ENCODE results near the gene PHACTR3. TPM values are rescaled to one million over a fixed set of nuclear protein-coding genes. Genes with fewer than 3 reads are reported as not detected.

The PHACTR3 gene
- total and polyA plus RNA-seq, 10 donors: 1.4 to 15.0 (median 8.6) TPM

DNA sequence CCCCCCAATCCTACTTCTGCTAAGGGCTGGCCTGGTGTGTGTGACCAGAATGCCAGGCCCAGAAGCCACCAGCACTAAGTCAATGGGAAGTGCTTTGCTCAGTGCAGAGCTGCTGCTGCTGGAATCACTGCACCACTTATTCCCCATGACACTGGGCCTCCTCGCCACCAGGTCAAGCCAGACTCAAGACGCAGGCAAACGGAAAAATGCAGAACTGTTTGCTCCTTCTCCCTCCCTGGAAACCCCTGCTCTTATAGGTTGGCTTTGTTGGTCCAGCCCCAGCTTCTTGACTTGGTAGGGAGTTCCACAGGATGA is 121.9 kb downstream of the PHACTR3 start:
- no peak for DNase-seq
- WGBS, 5 donors: 59 to 77% (median 67%) methylated on average over 3 of the region's 3 CpGs
- H3K27ac ChIP-seq: no peak overlapping the region
- H3K27me3 ChIP-seq (replicated peaks in 1 of 7): peaks cover 0 to 35% (median 0%) of the 10 kb centered on the region in 7 donors
- intact Hi-C loops (cut with DNase I; ENCODE audit: low total_unique reads): no loop called here
- no peaks in the 10 kb centered on the region for H3K9me3 ChIP-seq
- H3K36me3 ChIP-seq: no peaks in the 10 kb centered on the region
- TF ChIP-seq, protein P1, sequence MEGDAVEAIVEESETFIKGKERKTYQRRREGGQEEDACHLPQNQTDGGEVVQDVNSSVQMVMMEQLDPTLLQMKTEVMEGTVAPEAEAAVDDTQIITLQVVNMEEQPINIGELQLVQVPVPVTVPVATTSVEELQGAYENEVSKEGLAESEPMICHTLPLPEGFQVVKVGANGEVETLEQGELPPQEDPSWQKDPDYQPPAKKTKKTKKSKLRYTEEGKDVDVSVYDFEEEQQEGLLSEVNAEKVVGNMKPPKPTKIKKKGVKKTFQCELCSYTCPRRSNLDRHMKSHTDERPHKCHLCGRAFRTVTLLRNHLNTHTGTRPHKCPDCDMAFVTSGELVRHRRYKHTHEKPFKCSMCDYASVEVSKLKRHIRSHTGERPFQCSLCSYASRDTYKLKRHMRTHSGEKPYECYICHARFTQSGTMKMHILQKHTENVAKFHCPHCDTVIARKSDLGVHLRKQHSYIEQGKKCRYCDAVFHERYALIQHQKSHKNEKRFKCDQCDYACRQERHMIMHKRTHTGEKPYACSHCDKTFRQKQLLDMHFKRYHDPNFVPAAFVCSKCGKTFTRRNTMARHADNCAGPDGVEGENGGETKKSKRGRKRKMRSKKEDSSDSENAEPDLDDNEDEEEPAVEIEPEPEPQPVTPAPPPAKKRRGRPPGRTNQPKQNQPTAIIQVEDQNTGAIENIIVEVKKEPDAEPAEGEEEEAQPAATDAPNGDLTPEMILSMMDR (IDR thresholded peaks at IDR 0.05 in 8 of 11, conservative IDR thresholded peaks at IDR 0.05 in 3 of 11): no peak
- TF ChIP-seq POLR2AphosphoS5 (IDR thresholded peaks at IDR 0.05) (no peak), POLR2A (IDR thresholded peaks at IDR 0.05) (no peak)
- H3K4me3 ChIP-seq: no peak overlapping the region
- H3K4me1 ChIP-seq: peaks cover 0 to 20% (median 6%) of the 10 kb centered on the region in 6 donors

DNA sequence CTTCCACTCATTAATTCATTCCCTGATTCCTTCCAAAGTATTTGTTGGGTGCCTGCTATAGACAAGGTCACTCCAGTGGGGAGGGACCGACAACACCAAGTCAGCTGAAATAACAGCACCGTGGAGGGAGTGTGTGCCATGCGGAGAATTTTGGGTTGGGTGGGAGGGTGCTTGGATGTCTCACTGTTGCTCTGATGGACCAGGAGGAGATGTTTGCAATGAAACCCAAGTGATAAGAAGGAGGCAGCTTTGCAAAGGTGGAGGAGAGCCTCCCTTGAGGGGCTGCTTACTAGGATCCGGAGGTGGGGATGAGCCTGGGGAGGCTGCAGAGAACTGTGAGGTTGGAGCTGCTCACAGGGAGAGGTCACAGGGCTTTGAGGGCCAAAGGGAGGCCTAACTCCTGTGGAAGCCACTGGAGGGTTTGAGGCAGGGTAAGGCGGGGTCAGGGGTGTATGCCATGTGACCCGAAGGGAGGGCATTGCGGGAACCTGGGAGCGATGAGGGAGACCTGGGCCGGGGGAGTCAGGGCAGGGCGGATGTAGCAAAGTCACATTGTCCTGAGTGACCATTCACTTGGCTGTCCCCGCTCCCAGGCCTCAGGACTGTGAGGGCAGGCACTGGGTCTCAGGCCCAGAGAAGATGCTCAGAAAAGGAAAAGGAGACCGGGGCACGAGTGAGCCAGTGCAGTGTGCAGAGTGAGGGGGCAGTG is 124.5 kb downstream of the PHACTR3 start:
- no peak for DNase-seq
- 86 to 96% (median 94%) methylated on average over 13 of the region's 13 CpGs for WGBS, 5 donors
- H3K36me3 ChIP-seq: no peaks in the 10 kb centered on the region

DNA sequence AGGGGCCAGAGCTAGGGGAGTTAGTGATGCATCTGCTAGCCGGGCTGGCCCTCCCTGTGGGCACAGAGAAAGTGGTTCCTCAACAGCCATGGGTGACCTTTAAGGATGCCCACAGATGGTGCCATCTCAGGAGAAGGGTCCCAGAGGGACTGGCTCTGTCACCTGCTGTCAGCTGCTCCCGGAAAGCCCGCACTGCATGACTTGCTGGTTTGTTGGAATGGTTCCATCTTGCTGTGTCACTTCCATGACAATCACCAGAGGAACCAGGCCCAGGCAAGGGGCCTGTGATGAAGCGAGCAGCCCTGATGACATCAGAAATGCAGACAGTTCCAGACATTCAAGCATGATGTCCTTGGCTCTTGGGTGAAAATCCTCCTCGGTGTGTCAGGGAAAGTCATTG is 125.2 kb downstream of the PHACTR3 start:
- Histone ChIP-seq H3K27me3 (replicated peaks in 1 of 7) (peaks cover 0 to 39% (median 0%) of the 10 kb centered on the region in 7 donors), H3K36me3 (no peaks in the 10 kb centered on the region), H3K27ac (no peak overlapping the region), H3K4me3 (no peak overlapping the region), H3K9me3 (no peaks in the 10 kb centered on the region), H3K4me1 (peaks cover 0 to 6% (median 0%) of the 10 kb centered on the region in 6 donors)
- DNase-seq: no peak
- no peak for TF ChIP-seq POLR2AphosphoS5 (IDR thresholded peaks at IDR 0.05)
- TF ChIP-seq, protein P1 (IDR thresholded peaks at IDR 0.05 in 8 of 11, conservative IDR thresholded peaks at IDR 0.05 in 3 of 11): no peak
- no peak for TF ChIP-seq POLR2A (IDR thresholded peaks at IDR 0.05)
- intact Hi-C loops (cut with DNase I; ENCODE audit: low total_unique reads): no loop called here
- WGBS, 5 donors: 79 to 90% (median 83%) methylated on average over 5 of the region's 5 CpGs

More for the DNA sequence above, 124.5 kb downstream of the PHACTR3 start:
- TF ChIP-seq, protein P1 (IDR thresholded peaks at IDR 0.05 in 8 of 11, conservative IDR thresholded peaks at IDR 0.05 in 3 of 11): no peak
- TF ChIP-seq POLR2AphosphoS5 (IDR thresholded peaks at IDR 0.05): no peak
- TF ChIP-seq POLR2A (IDR thresholded peaks at IDR 0.05): no peak
- no peaks in the 10 kb centered on the region for H3K9me3 ChIP-seq
- H3K4me3 ChIP-seq: no peak overlapping the region
- H3K27me3 ChIP-seq (replicated peaks in 1 of 7): peaks cover 0 to 45% (median 0%) of the 10 kb centered on the region in 7 donors
- H3K4me1 ChIP-seq: peaks cover 0 to 6% (median 0%) of the 10 kb centered on the region in 6 donors
- intact Hi-C loops (cut with DNase I; ENCODE audit: low total_unique reads): no loop called here
- no peak overlapping the region for H3K27ac ChIP-seq

DNA sequence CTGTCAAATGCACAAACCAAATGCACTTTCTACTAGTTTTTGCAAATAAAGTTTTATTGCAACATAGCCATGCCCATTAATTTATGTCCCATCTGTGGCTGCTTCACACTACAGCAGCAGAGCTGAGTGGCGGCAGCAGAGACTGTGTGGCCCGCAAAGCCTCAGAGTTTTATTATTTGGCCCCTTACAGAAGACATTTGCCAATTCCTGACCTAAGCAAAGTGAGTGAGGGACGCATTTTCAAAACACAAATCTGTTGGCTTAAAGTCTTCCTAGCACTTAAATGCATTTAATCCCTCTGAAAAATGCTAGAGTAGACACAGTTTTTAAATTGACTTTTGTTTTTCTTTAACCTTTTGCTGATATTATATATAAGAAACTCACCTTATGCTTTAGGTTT is 126.4 kb downstream of the PHACTR3 start:
- Histone ChIP-seq H3K36me3 (no peaks in the 10 kb centered on the region), H3K27me3 (replicated peaks in 1 of 7) (peaks cover 0 to 27% (median 0%) of the 10 kb centered on the region in 7 donors), H3K27ac (no peak overlapping the region), H3K9me3 (no peaks in the 10 kb centered on the region), H3K4me1 (peaks cover 0 to 2% (median 0%) of the 10 kb centered on the region in 6 donors), H3K4me3 (no peak overlapping the region)
- 84 to 96% (median 87%) methylated on average over 3 of the region's 3 CpGs for WGBS, 5 donors
- DNase-seq: no peak
- intact Hi-C loops (cut with DNase I; ENCODE audit: low total_unique reads): no loop called here
- TF ChIP-seq, protein P1 (IDR thresholded peaks at IDR 0.05 in 8 of 11, conservative IDR thresholded peaks at IDR 0.05 in 3 of 11): no peak
- TF ChIP-seq POLR2A (IDR thresholded peaks at IDR 0.05) (no peak), POLR2AphosphoS5 (IDR thresholded peaks at IDR 0.05) (no peak)

Data from spleen (tissue), 11 donors.